Stimulated activated CD8-positive, alpha-beta memory T cell treated with anti-CD3 and anti-CD28 coated beads, Interleukin-15, amount 100 ng/mL, for 4 hours (primary cell): ENCODE results near the gene DHX38.
"Not testable (repeated sequence)": the region's sequence is repeated elsewhere in the genome, so short reads cannot be mapped to it uniquely, and the experiment has no call there.

Source experiments
- DNase-seq, 2 donors: peaks; one replicate each; pipeline ENCODE4 v3.0.0-alpha.2; 2020; ENCODE audit warnings: low read depth in 2 of 2

The DHX38 gene

DNA sequence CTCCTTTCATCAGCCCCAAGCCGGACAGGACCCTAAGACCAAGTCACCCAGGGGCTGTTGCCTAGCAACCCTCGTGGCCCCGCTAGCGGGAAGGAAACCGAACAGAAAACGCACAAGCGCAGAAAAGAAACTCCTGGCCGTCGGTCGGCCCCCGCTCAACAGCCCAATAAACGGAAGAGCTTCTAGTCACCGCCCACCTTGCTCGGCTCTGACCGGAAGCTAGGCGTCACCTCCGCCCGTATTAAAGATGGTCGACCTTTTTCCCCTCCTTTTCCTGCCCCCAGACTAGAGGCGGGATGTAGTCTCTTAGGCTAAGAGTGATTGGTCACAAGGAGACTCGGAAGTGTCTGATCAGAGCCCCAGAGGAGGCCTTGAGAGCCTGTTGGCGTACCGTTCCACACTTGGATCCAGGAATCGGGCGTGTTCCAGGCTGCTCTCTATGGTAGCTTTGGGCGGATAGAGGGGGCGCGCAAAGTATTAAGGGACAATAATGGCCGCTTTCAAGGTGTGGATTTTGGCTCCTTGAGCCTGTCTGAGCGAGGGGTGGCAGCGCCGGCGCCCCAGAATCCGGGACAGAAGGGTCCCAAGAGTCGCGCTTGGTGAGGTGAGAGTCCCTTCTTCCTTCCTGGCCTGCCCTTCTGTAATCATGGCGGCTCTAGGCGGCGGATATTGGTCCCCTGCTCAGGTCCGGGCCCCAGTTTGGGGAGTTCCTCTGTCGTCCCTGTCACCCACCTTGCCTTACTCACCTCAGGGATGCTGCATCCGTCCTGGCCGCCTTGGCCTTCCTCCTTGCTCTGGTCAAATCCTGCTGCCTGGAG, at the start of gene DHX38, which contains the start of gene TXNL4B:
Gene DHX38 (plus strand): TSS at position 400 of the 818 bp plus-strand sequence. CDS start 2,311 bp downstream, outside the sequence.
Gene TXNL4B (minus strand): TSS at position 173 of the 818 bp plus-strand sequence. CDS start 2,871 bp downstream, outside the sequence.
- DNase-seq: peak; percentile 73 to 88

GRCh38 chr16:72044296-72044695, 49.4 kb upstream of the DHX38 start:
- no peak for DNase-seq

DNA sequence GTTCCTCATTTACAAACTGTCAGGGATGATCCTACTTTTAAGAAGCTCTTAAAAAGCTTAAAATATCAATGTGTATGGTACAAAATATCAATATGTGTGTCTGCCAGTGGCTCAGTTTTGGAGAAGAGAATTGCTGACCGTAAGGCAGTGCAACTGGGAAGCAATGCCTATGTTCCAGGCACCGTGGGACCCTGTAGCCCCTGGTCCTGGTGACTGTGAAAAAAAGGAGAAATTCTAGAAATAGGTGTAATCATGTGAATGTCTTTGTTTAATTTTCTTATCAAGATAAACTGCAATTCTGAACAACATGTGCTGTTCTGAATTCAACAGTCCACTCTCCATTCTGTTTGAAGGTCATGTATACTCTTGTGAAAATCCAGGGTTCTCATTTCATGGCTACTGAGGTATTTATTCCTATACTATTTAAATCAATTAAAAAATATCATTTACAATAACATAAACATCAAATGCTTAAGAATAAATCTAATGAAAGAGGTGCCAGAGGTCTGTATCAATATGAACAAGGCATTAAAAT, 48.8 kb upstream of the DHX38 start:
- DNase-seq: no peak

GRCh38 chr16:72049110-72049509, 44.5 kb upstream of the DHX38 start:
- no peak for DNase-seq

DNA sequence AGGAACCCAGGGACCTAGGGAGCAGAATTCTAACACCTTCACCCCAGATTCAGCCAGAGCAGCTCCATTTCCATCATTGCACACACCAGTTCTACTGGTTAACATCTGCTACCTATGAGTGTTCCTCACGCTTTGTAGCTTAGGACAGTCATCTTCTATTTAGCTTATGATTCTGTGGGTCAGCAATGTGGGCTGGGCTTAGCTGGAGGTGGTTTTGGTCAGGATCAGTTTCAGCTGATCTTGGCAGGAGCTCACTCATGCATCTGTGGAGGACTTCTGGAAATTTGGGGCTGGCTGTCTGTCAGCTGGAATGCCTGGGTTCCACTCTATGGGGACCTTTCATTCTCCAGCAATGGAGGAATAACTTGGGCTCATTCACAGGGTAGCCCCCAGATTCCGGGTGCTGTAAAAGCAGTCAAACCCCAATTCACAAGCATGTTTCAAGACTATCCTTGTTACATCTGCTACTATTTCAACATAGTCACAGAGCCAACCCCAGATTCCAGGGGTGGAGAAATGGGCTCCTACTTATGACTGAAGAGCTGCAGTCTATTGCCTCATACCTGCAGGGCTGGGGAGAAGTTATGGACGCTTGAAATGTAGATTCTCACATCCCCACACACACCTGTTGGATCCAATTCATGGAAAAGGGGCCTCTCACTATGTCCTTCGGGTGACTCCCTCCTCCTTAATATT, 42.7 kb upstream of the DHX38 start:
- DNase-seq: no peak

GRCh38 chr16:72051818-72052217, 41.8 kb upstream of the DHX38 start:
- no peak for DNase-seq

GRCh38 chr16:72054254-72054847, 39.3 kb upstream of the DHX38 start, which contains the start of gene HP:
Gene HP (plus strand): TSS chr16:72054505. CDS start chr16:72054653, 148 bp downstream.
- not testable (repeated sequence) for DNase-seq

DNA sequence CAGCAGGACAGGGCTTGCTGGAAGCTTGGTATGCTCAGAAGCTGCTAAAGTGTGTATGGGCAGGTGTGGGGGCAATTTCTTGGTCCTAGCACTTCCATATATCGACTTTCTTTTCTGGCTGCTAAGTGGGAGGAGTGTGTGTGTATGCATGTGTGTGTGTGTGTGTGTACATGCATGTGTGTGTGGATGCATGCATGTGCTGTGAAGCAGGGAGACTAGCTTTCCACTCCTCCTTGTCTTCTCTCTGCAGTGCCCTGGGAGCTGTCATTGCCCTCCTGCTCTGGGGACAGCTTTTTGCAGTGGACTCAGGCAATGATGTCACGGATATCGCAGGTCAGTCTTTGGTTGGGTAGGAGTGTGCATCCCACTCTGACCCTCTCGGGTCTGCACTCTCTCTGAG, 37.7 kb upstream of the DHX38 start:
- no peak for DNase-seq

DNA sequence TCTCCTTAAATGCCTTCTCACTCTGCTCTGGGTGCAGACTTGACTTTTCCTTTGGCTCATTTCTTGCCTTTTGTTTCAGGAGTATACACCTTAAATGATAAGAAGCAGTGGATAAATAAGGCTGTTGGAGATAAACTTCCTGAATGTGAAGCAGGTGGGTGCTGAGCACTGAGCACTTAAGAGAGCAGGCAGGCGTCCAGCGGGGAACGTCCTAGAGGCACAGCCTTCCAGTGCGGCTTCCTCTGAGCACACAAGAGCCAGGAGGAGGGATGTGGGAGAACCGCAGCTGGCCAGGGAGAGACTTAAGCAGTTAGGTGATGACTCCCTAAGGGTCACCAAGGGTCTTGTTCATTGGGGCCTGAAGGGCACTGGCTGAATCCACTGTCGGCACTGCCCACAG, 36.3 kb upstream of the DHX38 start:
- not testable (repeated sequence) for DNase-seq

GRCh38 chr16:72059060-72059459, 34.6 kb upstream of the DHX38 start:
- not testable (repeated sequence) for DNase-seq

DNA sequence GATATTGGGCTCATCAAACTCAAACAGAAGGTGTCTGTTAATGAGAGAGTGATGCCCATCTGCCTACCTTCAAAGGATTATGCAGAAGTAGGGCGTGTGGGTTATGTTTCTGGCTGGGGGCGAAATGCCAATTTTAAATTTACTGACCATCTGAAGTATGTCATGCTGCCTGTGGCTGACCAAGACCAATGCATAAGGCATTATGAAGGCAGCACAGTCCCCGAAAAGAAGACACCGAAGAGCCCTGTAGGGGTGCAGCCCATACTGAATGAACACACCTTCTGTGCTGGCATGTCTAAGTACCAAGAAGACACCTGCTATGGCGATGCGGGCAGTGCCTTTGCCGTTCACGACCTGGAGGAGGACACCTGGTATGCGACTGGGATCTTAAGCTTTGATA, 33.2 kb upstream of the DHX38 start:
- DNase-seq: no peak

DNA sequence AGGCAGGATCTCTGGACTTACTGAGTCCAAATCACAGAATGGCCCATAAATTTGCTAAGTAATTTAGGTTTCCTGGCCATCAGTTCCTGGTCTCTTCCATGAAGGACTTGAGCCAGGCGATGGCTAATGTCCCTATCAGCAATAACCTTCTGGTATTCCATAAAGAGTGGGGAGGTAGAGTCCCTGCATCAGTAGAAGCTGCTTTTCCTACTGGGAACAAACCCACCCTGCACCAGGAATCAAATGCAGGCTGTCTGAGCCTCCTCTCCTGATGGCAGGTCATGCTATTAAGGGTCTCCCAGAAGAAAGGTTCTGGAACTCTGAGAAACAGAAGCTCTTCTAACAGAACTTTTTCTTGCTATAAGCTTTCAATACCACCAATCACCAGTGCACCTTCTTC, 32.1 kb upstream of the DHX38 start:
- DNase-seq: no peak

DNA sequence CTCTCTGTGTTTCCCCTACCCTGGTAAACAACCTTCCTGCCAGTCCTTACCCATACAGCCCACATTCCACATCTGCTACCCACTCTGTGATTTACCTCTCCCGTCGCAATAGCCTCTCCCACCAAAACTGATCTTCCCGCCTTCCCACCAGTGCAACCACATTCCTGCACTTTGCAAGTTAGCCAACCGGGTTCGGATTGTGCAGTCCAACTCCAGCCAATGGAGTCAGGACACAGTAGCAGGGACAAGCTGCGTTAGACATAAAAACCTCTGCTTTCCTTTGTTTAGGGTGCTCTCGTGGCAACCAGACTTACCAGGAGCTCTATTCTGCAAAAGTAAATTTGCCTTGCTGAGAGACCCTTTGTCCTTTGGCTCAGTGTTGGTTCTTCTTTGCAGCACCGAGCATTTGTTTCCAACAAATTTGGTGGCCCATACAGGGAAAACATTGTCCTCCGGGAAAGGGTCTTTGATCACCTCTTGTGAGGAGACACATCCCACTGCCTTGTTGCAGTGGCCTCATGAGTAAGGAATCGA, 29.2 kb upstream of the DHX38 start:
- DNase-seq: no peak

GRCh38 chr16:72066747-72067146, 26.9 kb upstream of the DHX38 start:
- DNase-seq: no peak

GRCh38 chr16:72068930-72069329, 24.7 kb upstream of the DHX38 start:
- no peak for DNase-seq

- DNase-seq: no peak
Measured at GRCh38 chr16:72072514-72073342, 20.9 kb upstream of the DHX38 start.

GRCh38 chr16:72073560-72074230, 20.0 kb upstream of the DHX38 start:
- no peak for DNase-seq

- DNase-seq: not testable (repeated sequence)
Measured at GRCh38 chr16:72075067-72075466, 18.6 kb upstream of the DHX38 start.

DNA sequence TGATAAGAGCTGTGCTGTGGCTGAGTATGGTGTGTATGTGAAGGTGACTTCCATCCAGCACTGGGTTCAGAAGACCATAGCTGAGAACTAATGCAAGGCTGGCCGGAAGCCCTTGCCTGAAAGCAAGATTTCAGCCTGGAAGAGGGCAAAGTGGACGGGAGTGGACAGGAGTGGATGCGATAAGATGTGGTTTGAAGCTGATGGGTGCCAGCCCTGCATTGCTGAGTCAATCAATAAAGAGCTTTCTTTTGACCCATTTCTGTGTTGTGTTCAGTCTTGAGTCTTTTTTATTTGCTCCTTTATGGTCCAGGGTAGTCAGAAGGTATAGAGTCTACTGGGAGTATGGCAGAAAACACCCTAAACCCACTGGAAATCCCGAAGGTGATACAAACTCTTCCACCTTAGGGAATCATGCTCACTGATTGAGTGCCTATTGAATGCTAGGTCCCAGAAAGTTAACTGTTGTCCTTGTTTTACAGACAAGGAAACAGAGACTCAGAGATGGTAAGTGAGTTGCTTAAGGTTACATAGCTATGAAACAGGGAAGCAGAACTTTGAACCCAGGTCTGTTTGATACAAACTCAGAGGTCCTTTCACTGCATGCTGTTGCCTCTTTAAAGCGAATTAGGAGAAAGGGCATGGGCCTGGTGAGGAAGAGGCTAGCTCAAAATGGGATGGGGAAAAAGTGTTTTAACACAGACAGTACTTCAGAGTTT, 16.5 kb upstream of the DHX38 start:
- not testable (repeated sequence) for DNase-seq
